OCI-LY7 (cell line): Measurements from ENCODE around the gene GLB1L3.

Source experiments
- EZH2phosphoT487 ChIP-seq: fragments of 200-600 bp; sonication (generic); IDR thresholded peaks from 2 replicates; pipeline ENCODE4 v1.6.1; 2018; ENCODE audit warnings: low read depth, borderline replicate concordance, mild to moderate bottlenecking, mixed run types, antibody characterized with exemption, low read length, moderate library complexity, mixed read lengths
- TF ChIP-seq, protein P1 (sequence below): fragments of 200-600 bp; sonication (generic); conservative IDR thresholded peaks from 2 replicates; pipeline ENCODE4 v1.5.1; 2014; ENCODE audit warnings: mild to moderate bottlenecking, antibody characterized with exemption, low read length, moderate library complexity, mixed read lengths

DNA sequence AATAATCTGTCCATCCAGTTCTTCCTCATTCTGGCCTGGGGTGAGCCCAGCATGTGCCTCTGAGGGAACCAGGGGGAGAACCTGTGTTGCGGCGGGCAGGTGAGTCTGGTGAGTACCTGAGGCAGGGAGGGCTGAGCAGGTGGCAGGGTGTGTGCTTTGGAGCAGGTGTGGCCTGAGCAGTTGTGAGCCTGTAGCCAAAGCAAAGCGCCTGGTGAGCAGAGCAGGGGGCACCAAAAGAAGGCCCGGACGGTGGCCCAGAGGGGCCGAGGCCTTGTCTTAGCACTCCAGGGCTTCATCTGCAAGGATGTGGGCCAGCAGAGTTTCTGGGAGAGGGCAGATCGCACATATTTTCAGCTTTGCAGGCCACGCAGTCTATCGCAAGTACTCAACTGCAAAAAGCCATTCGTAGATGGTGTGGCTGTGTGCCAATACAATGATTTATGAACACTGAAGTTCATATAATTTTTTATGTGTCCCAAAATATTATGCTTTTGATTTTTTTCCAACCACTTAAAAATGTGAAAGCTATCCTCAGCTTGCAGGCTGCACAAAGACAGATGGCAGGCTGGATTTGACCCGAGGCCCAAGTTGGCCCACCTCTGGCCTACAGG lies 64.3 kb downstream of the GLB1L3 start:
- TF ChIP-seq, protein P1, sequence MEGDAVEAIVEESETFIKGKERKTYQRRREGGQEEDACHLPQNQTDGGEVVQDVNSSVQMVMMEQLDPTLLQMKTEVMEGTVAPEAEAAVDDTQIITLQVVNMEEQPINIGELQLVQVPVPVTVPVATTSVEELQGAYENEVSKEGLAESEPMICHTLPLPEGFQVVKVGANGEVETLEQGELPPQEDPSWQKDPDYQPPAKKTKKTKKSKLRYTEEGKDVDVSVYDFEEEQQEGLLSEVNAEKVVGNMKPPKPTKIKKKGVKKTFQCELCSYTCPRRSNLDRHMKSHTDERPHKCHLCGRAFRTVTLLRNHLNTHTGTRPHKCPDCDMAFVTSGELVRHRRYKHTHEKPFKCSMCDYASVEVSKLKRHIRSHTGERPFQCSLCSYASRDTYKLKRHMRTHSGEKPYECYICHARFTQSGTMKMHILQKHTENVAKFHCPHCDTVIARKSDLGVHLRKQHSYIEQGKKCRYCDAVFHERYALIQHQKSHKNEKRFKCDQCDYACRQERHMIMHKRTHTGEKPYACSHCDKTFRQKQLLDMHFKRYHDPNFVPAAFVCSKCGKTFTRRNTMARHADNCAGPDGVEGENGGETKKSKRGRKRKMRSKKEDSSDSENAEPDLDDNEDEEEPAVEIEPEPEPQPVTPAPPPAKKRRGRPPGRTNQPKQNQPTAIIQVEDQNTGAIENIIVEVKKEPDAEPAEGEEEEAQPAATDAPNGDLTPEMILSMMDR: no peak
- no peak for TF ChIP-seq EZH2phosphoT487
